HepG2 (cell line): ENCODE data around the gene YEATS4. TPM values are rescaled to one million over a fixed set of nuclear protein-coding genes. Genes with fewer than 3 reads are reported as not detected.

ENCODE experiments used
- DBP ChIP-seq: sonication (generic); formaldehyde crosslinking; IDR thresholded peaks from 2 replicates; pipeline ENCODE4 v1.4.0; 2020; ENCODE audit warnings: missing genetic modification reagents; ENCODE audit errors: not compliant biosample characterization
- GFI1 ChIP-seq: sonication (generic); formaldehyde crosslinking; IDR thresholded peaks from 2 replicates; pipeline ENCODE4 v1.5.0; 2020; ENCODE audit warnings: missing genetic modification reagents, mild to moderate bottlenecking, borderline replicate concordance
- GLI4 ChIP-seq: sonication (generic); formaldehyde crosslinking; IDR thresholded peaks from 2 replicates; pipeline ENCODE4 v1.5.1; 2020; ENCODE audit warnings: missing genetic modification reagents, mild to moderate bottlenecking, moderate library complexity, borderline replicate concordance
- HMGXB3 ChIP-seq: sonication (generic); formaldehyde crosslinking; IDR thresholded peaks from 2 replicates; pipeline ENCODE4 v1.4.0; 2020; ENCODE audit warnings: missing genetic modification reagents, borderline replicate concordance
- HOXA3 ChIP-seq: sonication (generic); formaldehyde crosslinking; IDR thresholded peaks from 2 replicates; pipeline ENCODE4 v1.5.0; 2020; ENCODE audit warnings: missing genetic modification reagents
- MIXL1 ChIP-seq: IDR thresholded peaks from 2 replicates; pipeline ENCODE4 v1.6.1; 2016
- SIX1 ChIP-seq: sonication (generic); formaldehyde crosslinking; IDR thresholded peaks from 2 replicates; pipeline ENCODE4 v1.4.0; 2020; ENCODE audit warnings: missing genetic modification reagents, borderline replicate concordance
- SPEN ChIP-seq: sonication (generic); formaldehyde crosslinking; IDR thresholded peaks from 2 replicates; pipeline ENCODE4 v1.5.1; 2020; ENCODE audit warnings: low read depth, mild to moderate bottlenecking, missing genetic modification reagents
- ZBTB33 ChIP-seq: sonication (generic); formaldehyde crosslinking; IDR thresholded peaks from 2 replicates; pipeline ENCODE4 v1.4.0; 2020; ENCODE audit warnings: missing genetic modification reagents
- ZFP82 ChIP-seq: sonication (generic); formaldehyde crosslinking; IDR thresholded peaks from 2 replicates; pipeline ENCODE4 v1.5.1; 2020; ENCODE audit warnings: mild to moderate bottlenecking, missing genetic modification reagents, borderline replicate concordance
- ZNF205 ChIP-seq: IDR thresholded peaks from 2 replicates; pipeline ENCODE4 v1.6.1; 2018; ENCODE audit warnings: missing biosample characterization, missing genetic modification reagents
- ZNF44 ChIP-seq: sonication (generic); formaldehyde crosslinking; IDR thresholded peaks from 2 replicates; pipeline ENCODE4 v1.5.1; 2020; ENCODE audit warnings: mild to moderate bottlenecking, missing genetic modification reagents
- ZNF484 ChIP-seq: sonication (generic); formaldehyde crosslinking; IDR thresholded peaks from 2 replicates; pipeline ENCODE4 v1.5.1; 2020; ENCODE audit warnings: mild to moderate bottlenecking, low read depth, missing genetic modification reagents, borderline replicate concordance
- ZNF598 ChIP-seq: sonication (generic); formaldehyde crosslinking; IDR thresholded peaks from 2 replicates; pipeline ENCODE4 v1.5.1; 2020; ENCODE audit warnings: mild to moderate bottlenecking, missing genetic modification reagents, borderline replicate concordance
- ZNF629 ChIP-seq: sonication (generic); formaldehyde crosslinking; conservative IDR thresholded peaks from 2 replicates; pipeline ENCODE4 v1.5.0; 2020; ENCODE audit warnings: missing genetic modification reagents
- ZNF672 ChIP-seq: sonication (generic); formaldehyde crosslinking; IDR thresholded peaks from 2 replicates; pipeline ENCODE4 v1.8.1; 2022; ENCODE audit warnings: missing genetic modification reagents
- ZNF678 ChIP-seq: sonication (generic); formaldehyde crosslinking; IDR thresholded peaks from 2 replicates; pipeline ENCODE4 v1.4.0; 2020; ENCODE audit warnings: mild to moderate bottlenecking, missing genetic modification reagents
- ZNF724P ChIP-seq: sonication (generic); formaldehyde crosslinking; IDR thresholded peaks from 2 replicates; pipeline ENCODE4 v1.8.0; 2022; ENCODE audit warnings: missing genetic modification reagents, borderline replicate concordance
- ZNF878 ChIP-seq: sonication (generic); formaldehyde crosslinking; IDR thresholded peaks from 2 replicates; pipeline ENCODE4 v1.8.1; 2023; ENCODE audit warnings: mild to moderate bottlenecking, missing genetic modification reagents, moderate library complexity
- ZNF883 ChIP-seq: sonication (generic); formaldehyde crosslinking; IDR thresholded peaks from 2 replicates; pipeline ENCODE4 v1.5.1; 2020; ENCODE audit warnings: mild to moderate bottlenecking, missing genetic modification reagents; ENCODE audit errors: not compliant biosample characterization
- ZSCAN22 ChIP-seq: sonication (generic); formaldehyde crosslinking; IDR thresholded peaks from 2 replicates; pipeline ENCODE4 v1.4.0; 2020; ENCODE audit warnings: mild to moderate bottlenecking, missing genetic modification reagents
- polyA plus RNA-seq, 8 experiments: library from polyadenylated mRNA; depleted of rRNA in 3 of 8; stranded (reverse) in 7 of 8; unstranded in 1 of 8; fragments of >200 nt; fragmentation: Illumina TruSeq in 4 of 8; extraction: Trizol in 4 of 8; gene quantifications; 2 replicates each; pipeline versions ENCODE4 v1.2.1 to v1.2.3, GENCODE V29; 2011 to 2016; ENCODE audit warnings: low read depth in 4 of 8, missing spikeins in 1 of 8, mixed read lengths in 1 of 8; ENCODE audit not compliant: insufficient read depth in 1 of 8
- total RNA-seq, 5 experiments: library from RNA; depleted of rRNA; stranded (reverse); fragments of >200 nt; fragmentation: Illumina TruSeq; extraction: Trizol; gene quantifications; 2 replicates each; pipeline ENCODE4 v1.2.3, GENCODE V29; 2016; ENCODE audit warnings: low read depth in 1 of 5

YEATS4 gene
- total and polyA plus RNA-seq, 2 of the 13 experiments (the other 11 are each of a cell fraction or from before 2014, with no cell fraction given), result 16.8 to 45.0 TPM

- TF ChIP-seq SIX1 (CRISPR knock-in tag) (peak; percentile 44; the same call in 1 of the 2 replicates), MIXL1 (CRISPR knock-in tag) (peak; percentile 91), ZNF672 (CRISPR knock-in tag) (no peak), ZFP82 (peak; percentile 58; the same call in 1 of the 2 replicates), ZNF598 (no peak), DBP (CRISPR knock-in tag) (no peak), ZSCAN22 (CRISPR knock-in tag) (no peak), HOXA3 (CRISPR knock-in tag) (peak; percentile 69; the same call in 1 of the 2 replicates), ZNF883 (CRISPR knock-in tag) (no peak), ZNF44 (CRISPR knock-in tag) (no peak), SPEN (CRISPR knock-in tag) (peak; percentile 39; the same call in 1 of the 2 replicates), ZNF724P (no peak), GLI4 (CRISPR knock-in tag) (no peak), ZNF205 (CRISPR knock-in tag) (0 out of 2 replicates have a peak, but pooled peaks have one; percentile 63), ZBTB33 (CRISPR knock-in tag) (no peak; the same call in 1 of the 2 replicates), ZNF484 (CRISPR knock-in tag) (no peak), ZNF629 (peak; percentile 25; the same call in 1 of the 2 replicates), GFI1 (peak; percentile 80), ZNF878 (CRISPR knock-in tag) (peak; percentile 91), HMGXB3 (CRISPR knock-in tag) (peak; percentile 64; the same call in 1 of the 2 replicates), ZNF678 (CRISPR knock-in tag) (no peak)
Observed at GRCh38 chr12:69348162-69348938, 11.2 kb upstream of the YEATS4 start, which contains the start of gene LYZ (continued).
